ENCODE data around the gene FAM53B.

GRCh38 chr10:124701881-124702656 is 42.1 kb downstream of the FAM53B start:
- TF ChIP-seq CTCF (conservative IDR thresholded peaks at IDR 0.05; ENCODE audit: low read length) = no peak
- no peak for TF ChIP-seq EZH2phosphoT487 (IDR thresholded peaks at IDR 0.05; ENCODE audit: borderline replicate concordance, low read depth, low read length)
